Muscle of back (tissue), 11 donors: ENCODE data around the gene SEPTIN8. TPM values are rescaled to one million over a fixed set of nuclear protein-coding genes. Genes with fewer than 3 reads are reported as not detected.
"Not testable (repeated sequence)": the region's sequence is repeated elsewhere in the genome, so short reads cannot be mapped to it uniquely, and the experiment has no call there.

ENCODE experiments used
- DNase-seq, 3 donors: peaks; one replicate each; pipeline versions ENCODE4 v3.0.0 to v3.0.0-alpha.2; 2013
- polyA plus RNA-seq, 10 donors: library from polyadenylated mRNA; unstranded; fragments of 120-200 nt; gene quantifications; one replicate each; pipeline ENCODE4 v1.2.1, GENCODE V29; 2013; ENCODE audit not compliant: insufficient read length in 10 of 10

Gene SEPTIN8
- polyA plus RNA-seq, 10 donors = 36.6 to 58.2 (median 43.5) TPM

GRCh38 chr5:132813599-132814502, 36.8 kb upstream of the SEPTIN8 start:
- peak in 1 of 3 donors; percentile 64 for DNase-seq

DNA sequence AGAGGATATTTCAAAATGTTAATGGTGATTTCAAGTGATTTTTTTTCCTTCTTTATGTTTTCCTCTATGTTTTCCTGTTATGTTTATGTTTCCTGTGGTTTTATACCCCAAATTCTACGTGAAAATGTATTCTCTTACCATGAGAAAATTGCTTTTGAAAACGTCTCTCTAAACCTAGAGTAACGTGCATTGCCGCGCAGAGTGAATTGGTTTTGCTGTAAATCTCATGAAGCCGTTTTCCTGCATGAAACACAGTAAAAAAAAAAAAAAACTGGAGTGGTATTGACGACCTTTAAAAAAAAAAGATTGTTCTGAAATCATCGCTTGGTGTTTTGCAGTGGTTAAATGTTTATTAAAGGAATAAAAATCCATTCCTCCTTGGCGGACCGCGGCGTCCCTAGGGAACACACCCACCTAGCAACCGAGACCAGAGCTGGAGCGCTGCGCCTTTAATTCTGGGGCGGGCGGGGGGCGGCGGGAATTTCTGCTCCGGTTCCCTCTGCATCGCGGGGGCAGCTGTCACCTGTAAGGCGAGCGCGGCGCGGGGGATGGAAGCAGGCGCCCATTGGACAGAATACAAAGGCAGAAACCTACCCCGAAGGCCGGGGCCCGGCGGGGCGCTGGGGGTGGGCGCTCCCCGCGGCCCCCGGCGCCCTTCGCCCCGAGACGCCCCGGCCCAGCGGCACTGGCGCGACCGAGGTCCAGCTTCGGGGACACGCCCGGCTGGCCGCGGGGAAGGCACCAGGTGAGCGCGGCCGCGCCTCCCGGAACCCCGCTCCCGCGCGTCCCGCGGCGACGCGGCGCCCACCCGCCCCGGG, 36.0 kb upstream of the SEPTIN8 start, which contains the start of gene SOWAHA:
Gene SOWAHA (plus strand): TSS at position 522 of the 818 bp plus-strand sequence. CDS start 320 bp downstream, outside the sequence.
- DNase-seq = peak in 1 of 3 donors; percentile 37

- DNase-seq = peak in 1 of 3 donors; percentile 34
Observed at GRCh38 chr5:132812123-132812765, 35.2 kb upstream of the SEPTIN8 start.

GRCh38 chr5:132810605-132811004, 33.6 kb upstream of the SEPTIN8 start:
- no peak for DNase-seq

DNA sequence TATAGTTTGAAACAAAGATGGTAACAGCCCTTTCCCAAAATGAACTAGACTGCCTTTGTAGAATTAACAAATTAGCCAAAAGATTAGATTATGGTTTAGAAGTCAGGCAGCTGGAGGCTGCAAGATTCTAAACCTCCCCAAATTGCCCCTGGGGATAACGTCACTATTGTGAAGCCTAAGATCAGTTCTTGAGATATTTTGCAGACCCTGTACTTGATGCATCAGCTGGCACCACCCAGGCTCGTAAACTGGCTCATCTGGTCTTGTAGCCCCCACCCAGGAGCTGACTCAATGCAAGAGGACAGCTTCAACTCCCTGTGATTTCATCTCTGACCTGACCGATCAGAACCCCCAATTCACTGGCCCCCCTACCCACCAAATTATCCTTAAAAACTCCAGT, 31.8 kb upstream of the SEPTIN8 start:
- DNase-seq = no peak

DNA sequence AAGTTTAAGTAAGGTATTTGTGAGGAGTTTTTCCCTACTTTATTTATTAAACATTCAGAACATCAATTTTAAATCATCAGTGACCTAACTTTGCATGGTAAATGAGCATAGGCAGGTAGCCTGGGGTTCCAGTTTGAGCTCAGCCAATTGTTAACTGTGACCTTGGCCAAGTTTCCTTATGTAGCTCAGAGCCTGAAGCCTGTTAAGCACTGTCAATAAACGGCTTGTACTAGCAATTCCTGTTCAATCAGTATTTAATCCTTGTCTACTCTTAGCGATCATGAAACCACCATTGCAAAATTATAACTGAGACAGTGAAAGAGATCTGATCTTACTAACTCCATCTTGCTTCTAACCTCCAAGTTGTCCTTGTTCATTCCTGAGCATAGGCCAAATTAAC, 31.4 kb upstream of the SEPTIN8 start:
- DNase-seq = no peak

- no peak for DNase-seq
Observed at GRCh38 chr5:132807163-132807838, 30.3 kb upstream of the SEPTIN8 start.

DNA sequence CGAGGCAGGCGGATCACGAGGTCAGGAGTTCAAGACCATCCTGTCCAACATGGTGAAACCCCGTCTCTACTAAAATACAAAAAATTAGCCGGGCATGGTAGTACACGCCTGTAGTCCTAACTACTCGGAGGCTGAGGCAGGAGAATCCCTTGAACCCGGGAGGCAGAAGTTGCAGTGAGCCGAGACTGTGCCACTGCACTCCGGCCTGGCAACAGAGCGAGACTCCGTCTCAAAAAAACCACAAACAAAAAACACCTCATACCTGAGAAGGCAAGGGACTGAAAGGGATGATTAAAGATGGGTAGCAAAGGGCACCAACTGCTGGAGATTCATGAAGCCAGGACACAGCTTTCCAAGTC, 29.7 kb upstream of the SEPTIN8 start:
- not testable (repeated sequence) for DNase-seq

- not testable (repeated sequence) for DNase-seq
Observed at GRCh38 chr5:132805872-132806271, 28.8 kb upstream of the SEPTIN8 start.

DNA sequence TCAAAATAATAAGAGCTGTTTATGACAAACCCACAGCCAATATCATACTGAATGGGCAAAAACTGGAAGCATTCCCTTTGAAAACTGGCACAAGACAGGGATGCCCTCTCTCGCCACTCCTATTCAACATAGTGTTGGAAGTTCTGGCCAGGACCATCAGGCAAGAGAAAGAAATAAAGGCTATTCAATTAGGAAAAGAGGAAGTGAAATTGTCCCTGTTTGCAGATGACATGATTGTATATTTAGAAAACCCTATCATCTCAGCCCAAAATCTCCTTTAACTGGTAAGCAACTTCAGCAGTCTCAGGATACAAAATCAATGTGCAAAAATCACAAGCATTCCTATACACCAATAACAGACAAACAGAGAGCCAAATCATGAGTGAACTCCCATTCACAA, 27.2 kb upstream of the SEPTIN8 start:
- DNase-seq = not testable (repeated sequence)

DNA sequence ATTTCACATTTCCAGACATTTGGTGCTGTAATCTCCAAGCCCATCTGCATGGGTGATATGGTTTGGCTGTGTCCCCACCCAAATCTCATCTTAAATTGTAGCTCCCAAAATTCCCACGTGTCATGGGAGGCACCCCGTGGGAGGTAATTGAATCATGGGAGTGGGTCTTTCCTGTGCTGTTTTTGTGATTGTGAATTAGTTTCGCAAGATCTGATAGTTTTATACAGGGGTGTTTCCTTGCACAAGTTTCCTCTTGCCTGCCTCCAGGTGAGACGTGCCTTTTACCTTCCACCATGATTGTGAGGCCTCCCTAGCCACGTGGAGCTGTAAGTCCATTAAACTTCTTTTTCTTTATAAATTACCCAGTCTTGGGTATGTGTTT, 25.6 kb upstream of the SEPTIN8 start:
- not testable (repeated sequence) for DNase-seq

DNA sequence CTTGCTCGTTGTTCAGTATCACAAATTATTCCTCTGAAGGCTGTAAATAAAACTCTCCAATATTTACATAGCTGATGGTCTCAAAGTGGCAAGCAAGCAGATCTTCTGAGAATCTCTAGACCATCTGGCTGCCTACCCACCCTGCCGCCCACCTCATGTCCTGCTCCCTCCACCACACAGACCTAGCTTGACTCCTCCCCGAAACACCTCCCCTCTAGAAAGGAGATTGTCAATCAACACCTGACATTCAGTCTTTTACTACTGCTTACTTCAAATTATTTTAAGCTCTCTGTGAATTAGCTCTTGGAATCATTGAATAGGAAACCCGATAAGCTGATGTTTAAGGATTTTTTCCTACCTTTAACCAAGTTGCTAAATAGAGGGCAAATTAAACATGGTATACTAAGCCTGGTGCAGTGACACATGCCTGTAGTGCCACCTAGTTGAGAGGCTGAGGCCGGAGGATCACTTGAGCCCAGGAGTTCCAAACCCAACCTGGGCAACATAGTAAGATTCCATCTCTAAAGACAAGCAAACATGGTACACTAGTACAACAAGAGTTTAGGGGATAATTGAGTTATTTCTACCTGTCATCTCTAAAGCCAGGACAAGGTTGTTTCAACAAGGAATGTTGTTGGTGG, 25.1 kb upstream of the SEPTIN8 start:
- no peak for DNase-seq

GRCh38 chr5:132800545-132800944, 23.5 kb upstream of the SEPTIN8 start:
- DNase-seq = no peak

- no peak for DNase-seq
Observed at GRCh38 chr5:132799392-132799791, 22.4 kb upstream of the SEPTIN8 start.

GRCh38 chr5:132797651-132798050, 20.6 kb upstream of the SEPTIN8 start:
- peak in 1 of 3 donors; percentile 33 for DNase-seq

GRCh38 chr5:132791026-132791425, 14.0 kb upstream of the SEPTIN8 start:
- no peak for DNase-seq

- no peak for DNase-seq
Observed at GRCh38 chr5:132790201-132790865, 13.3 kb upstream of the SEPTIN8 start.

DNA sequence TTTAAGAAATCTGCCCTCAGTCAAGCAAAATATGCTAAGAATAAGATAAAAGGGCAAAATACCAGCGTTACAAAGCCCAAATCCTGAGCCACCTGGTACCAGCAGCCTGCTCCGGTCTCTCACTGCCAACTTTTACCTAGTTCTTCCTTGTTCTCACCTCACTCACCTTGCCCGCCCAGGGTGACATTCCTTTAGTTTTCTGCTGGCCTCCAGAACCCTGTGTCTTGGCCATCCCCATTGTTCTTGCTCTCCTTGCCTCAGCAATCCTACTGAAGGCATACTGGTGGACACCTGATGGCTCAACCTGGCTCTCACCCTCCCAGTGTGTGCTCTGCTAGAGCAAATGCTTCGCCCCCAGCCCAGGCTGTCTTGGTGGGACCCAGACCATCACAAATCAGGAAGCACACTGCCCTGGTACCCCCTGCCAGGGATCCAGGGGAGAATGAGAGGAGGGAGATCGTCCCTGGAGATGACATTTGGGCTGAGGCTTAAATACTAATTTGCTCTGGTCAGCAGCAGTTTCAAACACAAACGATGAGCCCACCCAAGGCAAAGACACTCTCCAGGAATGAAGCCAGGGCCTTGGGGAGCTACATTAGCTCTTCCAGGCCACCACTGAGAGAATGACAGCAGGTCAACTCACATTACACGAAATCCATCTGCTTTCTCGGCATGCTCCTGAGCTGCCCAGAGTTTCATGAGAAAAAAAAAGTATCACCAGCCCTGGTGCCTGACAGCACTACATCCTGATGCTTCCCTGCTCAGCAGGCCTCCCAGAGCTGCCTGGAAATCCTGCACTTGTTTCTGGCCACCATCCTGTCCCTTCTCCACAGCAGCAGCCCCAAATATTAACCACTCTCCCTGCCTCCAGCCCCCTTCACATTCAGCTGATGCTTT, 12.2 kb upstream of the SEPTIN8 start:
- DNase-seq = no peak

DNA sequence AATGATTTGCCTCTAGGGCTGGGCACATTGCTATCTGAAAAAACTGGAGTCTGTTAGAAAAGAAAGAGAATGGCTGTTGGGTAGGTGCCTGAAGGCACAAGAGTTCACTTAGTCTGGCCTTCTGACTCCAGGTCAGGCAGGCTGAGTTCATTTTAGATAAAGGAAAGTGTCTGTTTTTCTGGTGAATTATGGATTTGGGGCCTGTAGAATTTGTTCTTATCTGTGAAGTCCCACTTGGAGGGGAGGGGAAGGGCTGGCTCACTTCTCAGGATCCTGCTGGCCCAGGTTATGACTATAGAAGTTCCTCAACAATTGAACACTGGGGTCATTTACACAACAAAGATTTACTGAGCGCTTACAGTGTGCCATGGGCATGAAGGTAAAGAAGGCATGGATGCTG, 11.5 kb upstream of the SEPTIN8 start:
- no peak for DNase-seq
